ENCODE results near the gene EXOC7.
"Not testable (repeated sequence)": the region's sequence is repeated elsewhere in the genome, so short reads cannot be mapped to it uniquely, and the experiment has no call there.

The EXOC7 gene

DNA sequence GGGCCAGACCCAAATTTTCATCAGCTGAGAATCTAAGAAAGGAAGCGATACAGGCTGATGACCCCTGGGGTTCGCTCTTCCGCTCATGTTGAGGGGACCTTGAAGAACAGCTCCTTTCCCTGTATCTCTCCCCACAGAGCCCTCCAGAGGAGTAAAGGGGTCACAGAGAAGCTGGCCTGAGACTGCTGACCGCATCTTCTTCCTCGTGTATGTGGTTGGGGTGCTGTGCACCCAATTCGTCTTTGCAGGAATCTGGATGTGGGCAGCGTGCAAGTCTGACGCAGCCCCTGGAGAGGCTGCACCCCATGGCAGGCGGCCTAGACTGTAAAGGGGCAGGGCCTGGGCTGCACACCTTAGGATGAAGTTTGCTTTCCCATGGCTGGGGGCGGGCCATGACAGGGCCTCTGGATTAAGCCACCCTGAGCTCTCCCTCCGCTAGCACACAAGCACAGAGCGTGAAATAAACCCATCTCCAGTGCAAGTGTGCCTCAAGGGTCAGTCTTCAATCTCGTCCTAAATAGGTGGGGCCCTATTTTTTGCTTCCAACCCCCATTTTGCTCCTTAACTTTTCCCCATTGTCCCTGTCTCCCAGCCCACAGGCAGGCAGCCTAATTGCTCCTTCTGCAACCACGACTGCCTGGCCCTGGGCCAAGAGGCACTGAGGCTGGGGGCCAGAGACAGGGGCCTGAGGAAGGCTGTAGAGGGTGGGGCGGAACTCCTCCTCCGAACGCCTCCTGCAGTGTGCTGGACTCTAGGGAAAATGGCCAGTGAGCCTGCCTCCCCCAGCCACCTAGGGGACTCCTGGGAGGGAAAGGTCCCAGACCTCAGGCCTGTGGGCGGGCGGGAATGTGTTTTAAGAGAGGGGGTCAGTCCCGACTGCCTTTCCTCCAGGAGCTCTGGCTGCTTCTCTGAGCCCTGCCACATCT, 21.0 kb downstream of the EXOC7 start:
- Mint-ChIP-seq H3K9me3 (no peaks in the 10 kb centered on the region), H3K36me3 (peaks cover 20% of the 10 kb centered on the region), H3K4me1 (peaks cover 3% of the 10 kb centered on the region), H3K4me3 (no peak overlapping the region), H3K27ac (peak overlapping the region; percentile 33), H3K27me3 (peaks cover 41% of the 10 kb centered on the region)
- DNase-seq: no peak
- CTCF ChIA-PET: no interaction called here

DNA sequence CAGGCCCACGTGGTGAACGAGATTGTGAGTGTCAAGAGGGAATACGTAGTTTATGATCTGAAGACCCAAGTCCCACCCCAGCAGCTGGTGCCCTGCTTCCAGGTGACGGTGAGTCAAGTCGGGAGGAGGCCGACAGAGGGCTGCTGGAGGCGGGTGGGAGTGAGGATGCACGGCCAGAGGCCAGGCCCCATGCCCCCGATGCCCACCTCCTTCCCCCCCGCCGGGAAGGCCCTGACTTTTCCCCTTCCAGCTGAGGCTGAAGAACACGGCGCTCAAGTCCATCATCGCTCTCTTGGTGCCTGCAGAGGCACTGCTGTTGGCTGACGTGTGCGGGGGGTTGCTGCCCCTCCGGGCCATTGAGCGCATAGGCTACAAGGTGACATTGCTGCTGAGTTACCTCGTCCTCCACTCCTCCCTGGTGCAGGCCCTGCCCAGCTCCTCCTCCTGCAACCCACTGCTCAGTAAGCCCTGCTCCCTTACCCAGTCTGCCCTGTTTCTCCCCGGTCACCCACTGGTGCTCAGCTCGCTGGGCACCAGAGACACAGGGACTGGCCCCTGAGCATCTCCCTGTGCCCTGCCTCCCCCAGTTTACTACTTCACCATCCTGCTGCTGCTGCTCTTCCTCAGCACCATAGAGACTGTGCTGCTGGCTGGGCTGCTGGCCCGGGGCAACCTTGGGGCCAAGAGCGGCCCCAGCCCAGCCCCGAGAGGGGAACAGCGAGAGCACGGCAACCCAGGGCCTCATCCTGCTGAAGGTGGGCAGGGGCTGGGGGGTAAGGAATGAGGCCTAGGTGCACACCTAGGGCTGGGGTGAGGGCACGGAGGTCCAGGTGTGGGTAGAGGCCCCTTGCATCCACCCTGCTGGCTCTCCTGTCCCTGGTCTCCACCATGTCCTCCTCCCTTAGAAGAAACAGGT, 22.0 kb downstream of the EXOC7 start:
- Mint-ChIP-seq H3K36me3 (peaks cover 15% of the 10 kb centered on the region), H3K27ac (no peak overlapping the region), H3K4me3 (no peak overlapping the region), H3K4me1 (peaks cover 12% of the 10 kb centered on the region), H3K27me3 (peaks cover 51% of the 10 kb centered on the region), H3K9me3 (no peaks in the 10 kb centered on the region)
- DNase-seq: no peak
- CTCF ChIA-PET: no interaction called here

DNA sequence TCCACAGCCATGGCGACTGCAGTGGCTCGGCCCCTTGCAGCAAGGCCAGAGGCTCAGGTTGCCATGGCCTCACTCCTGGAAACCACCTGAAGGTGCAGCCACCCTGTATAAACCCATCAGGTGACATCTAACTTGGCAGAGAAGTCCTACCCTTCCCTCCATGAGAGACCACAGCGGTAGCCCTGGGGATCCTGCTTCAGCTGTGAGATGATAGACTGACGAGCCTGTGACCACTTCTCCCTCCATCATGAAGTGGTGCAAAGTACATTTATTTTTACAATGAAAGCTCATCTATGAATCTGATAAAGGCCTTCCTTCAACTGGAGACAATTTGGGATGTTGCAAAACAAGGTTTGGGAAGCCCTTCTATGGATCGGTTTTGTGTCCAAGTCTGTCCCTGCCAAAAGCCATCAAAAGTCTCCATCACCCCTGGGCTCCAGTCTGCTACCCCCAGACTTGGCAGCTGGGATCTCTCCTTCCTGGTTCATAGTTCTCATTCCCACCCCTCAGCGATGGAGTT, 22.8 kb downstream of the EXOC7 start:
- CTCF ChIA-PET: interaction anchor here (1.2 kb wide), 1 partner anchor 67 kb away, joined by 6 read pairs; no protein-coding TSS in a partner anchor
- H3K36me3 Mint-ChIP-seq: peaks cover 14% of the 10 kb centered on the region
- H3K27me3 Mint-ChIP-seq: peaks cover 58% of the 10 kb centered on the region
- H3K4me3 Mint-ChIP-seq: no peak overlapping the region
- H3K27ac Mint-ChIP-seq: no peak overlapping the region
- no peak for DNase-seq
- peaks cover 18% of the 10 kb centered on the region for H3K4me1 Mint-ChIP-seq
- H3K9me3 Mint-ChIP-seq: no peaks in the 10 kb centered on the region

DNA sequence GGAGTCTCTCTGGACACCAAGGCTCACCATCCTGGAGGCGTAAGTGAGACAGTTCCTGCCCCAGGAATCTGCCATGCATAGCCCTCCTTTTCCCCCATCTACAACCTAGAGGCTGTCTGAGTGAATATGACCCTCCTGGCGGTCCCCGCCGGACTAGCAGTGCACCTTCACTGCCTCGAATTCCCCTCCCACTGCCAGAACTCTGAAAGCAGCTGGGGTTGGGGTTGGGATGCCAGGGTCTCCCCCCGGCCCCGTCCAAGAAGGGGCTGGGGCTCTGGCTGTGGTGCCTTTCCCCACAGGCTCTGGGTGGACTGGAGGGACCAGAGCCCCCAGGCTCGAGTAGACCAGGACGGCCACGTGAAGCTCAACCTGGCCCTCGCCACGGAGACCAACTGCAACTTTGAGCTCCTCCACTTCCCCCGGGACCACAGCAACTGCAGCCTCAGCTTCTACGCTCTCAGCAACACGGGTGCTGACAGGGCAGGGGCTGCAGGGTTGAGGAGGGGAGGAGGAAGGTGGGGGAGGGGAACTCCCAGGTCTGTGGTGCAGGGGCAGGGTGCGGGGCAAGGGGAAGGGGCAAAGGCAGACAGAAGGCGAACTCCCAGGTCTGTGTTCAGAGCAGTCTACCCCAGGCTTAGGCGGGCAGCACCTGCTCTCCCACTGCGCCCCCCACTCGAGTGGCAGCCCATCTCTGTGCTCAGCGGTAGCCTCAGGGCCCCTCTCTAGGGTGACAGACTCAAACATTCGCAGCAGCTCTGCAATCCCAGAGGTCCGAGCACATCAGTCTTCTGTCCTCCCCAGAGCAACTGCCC, 23.4 kb downstream of the EXOC7 start:
- Mint-ChIP-seq H3K4me3 (no peak overlapping the region), H3K27me3 (peaks cover 65% of the 10 kb centered on the region), H3K36me3 (peaks cover 11% of the 10 kb centered on the region), H3K9me3 (no peaks in the 10 kb centered on the region), H3K27ac (no peak overlapping the region), H3K4me1 (peaks cover 25% of the 10 kb centered on the region)
- peak; percentile 27 for DNase-seq
- CTCF ChIA-PET: interaction anchor here (1.2 kb wide), 1 partner anchor 66 kb away, joined by 6 read pairs; no protein-coding TSS in a partner anchor

DNA sequence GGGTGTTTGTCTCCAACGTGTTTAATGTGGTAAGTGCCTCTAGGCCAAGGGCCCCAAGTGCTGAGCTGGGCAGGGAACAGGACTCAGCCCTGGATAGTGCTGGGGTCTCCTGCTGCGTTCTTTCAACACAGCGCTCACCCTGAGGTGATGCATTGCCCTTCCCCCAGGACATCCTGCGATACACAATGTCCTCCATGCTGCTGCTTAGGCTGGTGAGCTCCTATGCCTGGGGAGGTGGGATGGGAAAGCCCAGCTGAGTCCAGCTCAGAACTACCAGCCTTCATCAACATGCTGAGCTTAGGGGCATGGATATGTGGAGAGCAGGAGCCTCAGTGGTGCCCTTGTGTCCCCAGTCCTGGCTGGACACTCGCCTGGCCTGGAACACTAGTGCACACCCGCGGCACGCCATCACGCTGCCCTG, 24.0 kb downstream of the EXOC7 start:
- peaks cover 29% of the 10 kb centered on the region for H3K4me1 Mint-ChIP-seq
- DNase-seq: no peak
- peaks cover 71% of the 10 kb centered on the region for H3K27me3 Mint-ChIP-seq
- H3K9me3 Mint-ChIP-seq: no peaks in the 10 kb centered on the region
- H3K36me3 Mint-ChIP-seq: peaks cover 11% of the 10 kb centered on the region
- CTCF ChIA-PET: interaction anchor here (1.2 to 1.5 kb wide), 2 partner anchors 65 to 200 kb away, joined by 5 to 6 read pairs; no protein-coding TSS in a partner anchor
- H3K4me3 Mint-ChIP-seq: no peak overlapping the region
- no peak overlapping the region for H3K27ac Mint-ChIP-seq

DNA sequence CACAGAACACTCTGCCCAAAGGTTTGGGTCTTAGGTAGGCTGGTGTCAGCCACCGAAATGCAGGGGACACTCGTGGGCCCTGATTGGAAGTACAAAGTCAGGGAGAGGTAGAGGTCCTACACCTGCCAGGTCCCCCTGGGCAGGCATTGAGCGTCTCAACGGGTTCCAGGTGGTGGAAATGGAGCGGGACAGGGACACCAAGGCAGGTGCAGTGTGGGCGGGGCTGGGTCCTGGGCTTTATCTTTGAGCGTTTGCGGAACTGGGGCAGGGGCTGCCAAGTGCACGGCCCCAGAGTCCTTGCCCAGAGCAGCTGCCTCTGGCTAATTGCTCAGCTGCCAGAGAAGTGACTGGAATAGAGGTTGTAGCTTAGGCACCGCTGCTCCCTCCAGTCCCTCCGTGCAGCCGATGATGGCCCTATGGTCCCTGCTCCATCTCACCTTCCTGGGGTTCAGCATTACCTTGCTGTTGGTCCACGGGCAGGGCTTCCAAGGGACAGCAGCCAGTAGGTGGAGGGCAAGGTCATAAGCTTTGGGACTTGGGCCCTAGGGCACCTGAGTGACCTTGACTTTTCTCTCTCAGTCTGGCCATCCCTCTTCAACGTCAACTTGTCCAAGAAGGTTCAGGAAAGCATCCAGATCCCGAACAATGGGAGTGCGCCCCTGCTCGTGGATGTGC, 24.6 kb downstream of the EXOC7 start, which contains the start of gene ZACN:
Gene ZACN (plus strand): TSS at position 323 of the 675 bp plus-strand sequence. CDS start 83 bp downstream, at position 406.
- H3K27ac Mint-ChIP-seq: no peak within 1 kb of the TSS
- peaks cover 31% of the 10 kb centered on the region for H3K4me1 Mint-ChIP-seq
- CTCF ChIA-PET: interaction anchor here (0.6 to 1.5 kb wide), 2 partner anchors 25 to 200 kb away, joined by 3 to 5 read pairs; no protein-coding TSS in a partner anchor
- no peak for DNase-seq
- H3K27me3 Mint-ChIP-seq: peaks cover 77% of the 10 kb centered on the region
- H3K4me3 Mint-ChIP-seq: no peak within 1 kb of the TSS
- peaks cover 5% of the 10 kb centered on the region for H3K36me3 Mint-ChIP-seq
- no peaks in the 10 kb centered on the region for H3K9me3 Mint-ChIP-seq

DNA sequence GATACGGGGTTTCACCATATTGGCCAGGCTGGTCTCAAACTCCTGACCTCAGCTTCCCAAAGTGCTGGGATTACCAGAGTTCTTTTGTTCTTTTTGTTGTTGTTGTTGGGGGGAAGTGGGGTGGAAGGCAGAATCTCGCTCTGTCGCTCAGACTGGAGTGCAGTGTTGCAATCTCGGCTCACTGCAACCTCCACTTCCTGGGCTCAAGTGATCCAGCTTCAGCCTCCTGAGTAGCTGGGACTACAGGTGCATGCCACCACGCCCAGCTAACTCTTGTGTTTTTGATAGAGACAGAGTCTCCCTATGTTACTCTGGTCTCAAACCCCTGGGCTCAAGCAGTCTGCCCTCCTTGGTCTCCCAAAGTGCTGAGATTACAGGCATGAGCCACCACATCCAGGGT, 25.2 kb downstream of the EXOC7 start:
- not testable (repeated sequence) for H3K4me3 Mint-ChIP-seq, H3K27ac Mint-ChIP-seq, H3K9me3 Mint-ChIP-seq, DNase-seq, H3K36me3 Mint-ChIP-seq
- Mint-ChIP-seq H3K4me1 (peaks cover 33% of the 10 kb centered on the region), H3K27me3 (peaks cover 83% of the 10 kb centered on the region)
- CTCF ChIA-PET: interaction anchor here (0.6 to 1.5 kb wide), 3 partner anchors 25 to 221 kb away, joined by 3 to 5 read pairs (median 3); no protein-coding TSS in a partner anchor

DNA sequence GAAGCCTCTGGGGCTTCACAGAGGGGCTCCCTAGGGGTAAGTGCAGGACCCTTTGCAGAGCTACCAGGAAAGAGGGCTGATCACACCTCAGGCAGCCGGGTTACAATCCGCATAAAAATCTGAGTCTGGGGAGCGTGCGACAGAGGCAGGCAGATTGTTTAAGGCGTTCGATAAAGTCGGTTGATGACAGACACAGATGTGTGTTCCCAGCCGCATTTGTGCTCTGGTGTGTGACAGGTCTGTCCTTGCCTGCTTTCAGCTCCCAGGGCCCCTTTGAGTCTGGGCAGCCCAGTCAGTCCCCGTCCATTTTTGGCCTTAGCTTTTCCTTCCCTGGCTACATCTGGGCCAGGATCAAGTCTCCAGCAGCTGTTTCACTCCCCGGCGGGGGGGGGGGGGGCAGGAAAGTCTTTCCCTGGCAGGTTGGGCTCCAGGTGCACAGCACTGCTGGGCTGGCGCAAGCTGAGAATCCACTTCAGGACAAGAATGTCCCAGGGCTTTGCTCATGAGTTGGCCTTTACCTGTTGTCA, 25.9 kb downstream of the EXOC7 start:
- Mint-ChIP-seq H3K9me3 (no peaks in the 10 kb centered on the region), H3K4me3 (no peak overlapping the region), H3K36me3 (peaks cover 3% of the 10 kb centered on the region), H3K4me1 (peaks cover 37% of the 10 kb centered on the region), H3K27ac (no peak overlapping the region), H3K27me3 (peaks cover 88% of the 10 kb centered on the region)
- DNase-seq: no peak
- CTCF ChIA-PET: interaction anchor here (1.3 kb wide), 1 partner anchor 221 kb away, joined by 3 read pairs; no protein-coding TSS in a partner anchor

DNA sequence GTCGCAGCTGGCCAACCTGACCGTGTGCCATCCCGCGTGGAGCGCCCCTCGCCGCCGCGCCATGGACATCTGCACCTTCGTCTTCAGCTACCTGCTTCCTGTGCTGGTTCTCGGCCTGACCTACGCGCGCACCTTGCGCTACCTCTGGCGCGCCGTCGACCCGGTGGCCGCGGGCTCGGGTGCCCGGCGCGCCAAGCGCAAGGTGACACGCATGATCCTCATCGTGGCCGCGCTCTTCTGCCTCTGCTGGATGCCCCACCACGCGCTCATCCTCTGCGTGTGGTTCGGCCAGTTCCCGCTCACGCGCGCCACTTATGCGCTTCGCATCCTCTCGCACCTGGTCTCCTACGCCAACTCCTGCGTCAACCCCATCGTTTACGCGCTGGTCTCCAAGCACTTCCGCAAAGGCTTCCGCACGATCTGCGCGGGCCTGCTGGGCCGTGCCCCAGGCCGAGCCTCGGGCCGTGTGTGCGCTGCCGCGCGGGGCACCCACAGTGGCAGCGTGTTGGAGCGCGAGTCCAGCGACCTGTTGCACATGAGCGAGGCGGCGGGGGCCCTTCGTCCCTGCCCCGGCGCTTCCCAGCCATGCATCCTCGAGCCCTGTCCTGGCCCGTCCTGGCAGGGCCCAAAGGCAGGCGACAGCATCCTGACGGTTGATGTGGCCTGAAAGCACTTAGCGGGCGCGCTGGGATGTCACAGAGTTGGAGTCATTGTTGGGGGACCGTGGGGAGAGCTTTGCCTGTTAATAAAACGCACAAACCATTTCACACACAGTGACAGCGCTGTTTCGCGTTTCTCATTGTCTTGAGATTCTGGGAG, 26.6 kb downstream of the EXOC7 start:
- DNase-seq: peak; percentile 74
- peaks cover 39% of the 10 kb centered on the region for H3K4me1 Mint-ChIP-seq
- peak overlapping the region; percentile 58 for H3K27ac Mint-ChIP-seq
- peaks cover 89% of the 10 kb centered on the region for H3K27me3 Mint-ChIP-seq
- no peaks in the 10 kb centered on the region for H3K9me3 Mint-ChIP-seq
- CTCF ChIA-PET: interaction anchor here (1.3 kb wide), 1 partner anchor 222 kb away, joined by 3 read pairs; no protein-coding TSS in a partner anchor
- H3K36me3 Mint-ChIP-seq: peaks cover 3% of the 10 kb centered on the region
- H3K4me3 Mint-ChIP-seq: peak overlapping the region; percentile 66

DNA sequence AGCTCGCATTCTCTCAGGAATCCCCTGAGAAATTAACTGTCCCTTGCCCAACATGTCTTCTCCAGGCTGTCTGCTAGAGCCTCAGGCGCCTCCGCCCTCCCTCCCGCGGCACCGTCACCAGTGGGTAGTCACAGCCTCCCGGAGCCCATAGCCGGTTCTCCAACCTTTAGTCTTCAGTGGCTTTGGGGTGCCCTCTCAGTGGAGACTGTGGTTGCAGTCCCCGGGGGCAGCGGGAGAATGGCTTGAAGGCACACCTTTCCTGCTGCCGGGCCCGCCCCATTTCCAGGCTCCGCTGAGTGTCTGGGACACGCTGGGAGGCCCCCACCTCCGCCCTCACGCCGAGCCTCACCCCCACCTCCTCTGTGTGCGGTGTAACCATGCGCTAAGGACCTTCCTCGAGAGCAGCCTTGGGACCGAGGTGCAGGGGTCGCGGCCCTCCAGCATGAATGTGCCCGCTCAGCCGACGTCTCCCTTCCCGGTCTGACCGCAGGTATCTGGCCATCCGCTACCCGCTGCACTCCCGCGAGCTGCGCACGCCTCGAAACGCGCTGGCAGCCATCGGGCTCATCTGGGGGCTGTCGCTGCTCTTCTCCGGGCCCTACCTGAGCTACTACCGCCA, 27.3 kb downstream of the EXOC7 start:
- peak; percentile 32 for DNase-seq
- Mint-ChIP-seq H3K4me1 (peaks cover 44% of the 10 kb centered on the region), H3K27me3 (peaks cover 85% of the 10 kb centered on the region), H3K36me3 (peaks cover 5% of the 10 kb centered on the region), H3K27ac (no peak overlapping the region), H3K9me3 (no peaks in the 10 kb centered on the region), H3K4me3 (peak overlapping the region; percentile 66)
- CTCF ChIA-PET: interaction anchor here (1.2 to 1.3 kb wide), 2 partner anchors 62 to 64 kb away, joined by 4 to 5 read pairs; no protein-coding TSS in a partner anchor

DNA sequence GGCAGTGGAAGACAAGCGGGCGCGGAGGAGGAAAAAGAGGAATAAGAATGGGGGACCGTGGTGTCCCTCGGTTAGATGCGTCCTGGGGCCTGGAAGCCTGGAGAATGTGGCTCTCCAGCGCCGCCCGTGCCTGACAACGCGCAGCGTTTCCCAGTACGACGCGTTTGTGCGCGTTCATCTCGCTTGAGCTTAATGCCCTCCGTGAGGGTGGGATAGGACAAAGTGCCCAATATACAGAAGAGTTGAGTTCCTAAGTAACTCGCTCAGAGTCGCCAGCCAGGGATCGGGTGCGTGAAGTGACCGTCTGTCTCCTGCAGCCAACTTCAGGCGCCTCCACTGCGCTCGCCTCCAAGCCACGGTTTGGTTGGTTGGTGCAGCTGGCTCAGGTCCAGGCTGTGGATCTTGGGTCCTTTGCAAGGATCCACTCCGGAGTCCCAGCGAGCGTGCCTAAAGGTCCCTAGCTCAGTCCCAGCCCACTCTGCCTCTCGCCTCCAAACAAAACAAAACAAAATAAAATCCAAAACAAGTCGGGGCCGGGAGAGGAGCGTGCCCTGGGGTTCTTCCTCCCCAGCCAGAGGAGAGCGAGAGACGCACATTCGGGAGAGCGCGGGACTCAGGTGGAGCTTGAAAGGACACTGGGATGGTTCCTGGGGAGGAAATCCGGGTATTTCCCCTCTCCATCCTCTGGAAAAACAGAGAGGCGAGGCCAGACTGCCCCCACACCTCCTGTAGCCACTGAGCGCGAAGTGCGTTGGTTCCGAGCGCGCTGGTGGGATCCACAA, 28.0 kb downstream of the EXOC7 start:
- Mint-ChIP-seq H3K4me3 (peak overlapping the region; percentile 59), H3K4me1 (peaks cover 50% of the 10 kb centered on the region), H3K36me3 (peaks cover 5% of the 10 kb centered on the region), H3K27me3 (peaks cover 78% of the 10 kb centered on the region), H3K9me3 (no peaks in the 10 kb centered on the region), H3K27ac (peak overlapping the region; percentile 29)
- DNase-seq: peak; percentile 34
- CTCF ChIA-PET: interaction anchor here (1.2 to 1.3 kb wide), 2 partner anchors 61 to 63 kb away, joined by 4 to 5 read pairs; no protein-coding TSS in a partner anchor
